ENCODE results near the gene PLCH2. TPM values are rescaled to one million over a fixed set of nuclear protein-coding genes. Genes with fewer than 3 reads are reported as not detected.
A peak's percentile ranks its signal among the peaks of the same experiment; 100 is the strongest.

Gene PLCH2
- total and polyA plus RNA-seq, 4 donors = 2.1 to 7.9 (median 3.4) TPM

DNA sequence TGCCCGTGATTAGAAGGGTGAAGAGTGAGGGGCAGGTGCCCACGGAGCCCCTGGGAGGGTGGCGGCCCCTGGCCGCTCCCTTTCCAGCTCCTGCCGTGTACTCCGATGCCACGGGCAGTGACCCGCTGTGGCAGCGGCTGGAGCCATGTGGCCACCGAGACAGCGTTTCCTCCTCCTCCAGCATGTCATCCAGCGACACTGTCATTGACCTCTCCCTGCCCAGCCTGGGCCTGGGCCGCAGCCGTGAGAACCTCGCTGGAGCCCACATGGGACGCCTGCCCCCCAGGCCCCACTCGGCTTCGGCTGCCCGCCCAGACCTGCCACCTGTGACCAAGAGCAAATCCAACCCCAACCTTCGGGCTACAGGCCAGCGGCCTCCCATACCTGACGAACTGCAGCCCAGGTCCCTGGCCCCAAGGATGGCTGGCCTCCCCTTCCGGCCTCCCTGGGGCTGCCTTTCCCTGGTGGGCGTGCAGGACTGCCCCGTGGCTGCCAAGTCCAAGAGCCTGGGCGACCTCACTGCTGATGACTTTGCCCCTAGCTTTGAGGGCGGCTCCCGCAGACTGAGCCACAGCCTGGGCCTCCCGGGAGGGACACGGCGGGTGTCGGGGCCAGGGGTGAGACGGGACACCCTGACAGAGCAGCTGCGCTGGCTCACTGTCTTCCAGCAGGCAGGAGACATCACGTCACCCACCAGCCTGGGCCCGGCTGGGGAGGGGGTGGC lies 28.3 kb downstream of the PLCH2 start:
- Histone ChIP-seq H3K36me3 (ENCODE audit: control insufficient read depth in 4 of 4, insufficient read depth in 4 of 4, low read length in 4 of 4) (peaks cover 0 to 21% (median 6%) of the 10 kb centered on the region in 4 donors), H3K9me3 (ENCODE audit: control insufficient read depth in 4 of 4, insufficient read depth in 3 of 4, low read length in 3 of 4) (peaks cover 0 to 2% (median 0%) of the 10 kb centered on the region in 4 donors), H3K27me3 (ENCODE audit: control insufficient read depth in 3 of 3, insufficient read depth in 3 of 3, low read length in 2 of 3) (peaks cover 0 to 5% (median 3%) of the 10 kb centered on the region in 3 donors), H3K9ac (ENCODE audit: insufficient read depth in 1 of 2, low read length in 2 of 2) (no peak overlapping the region), H3K27ac (ENCODE audit: low read depth in 1 of 2, low read length in 1 of 2) (no peak overlapping the region), H3K4me1 (ENCODE audit: control insufficient read depth in 5 of 5, insufficient read depth in 5 of 5, low read length in 5 of 5) (peaks cover 0 to 26% (median 0%) of the 10 kb centered on the region in 5 donors), H3K4me3 (no peak overlapping the region)
- no peak for ATAC-seq (ENCODE audit: insufficient read depth, low FRiP score)
- DNase-seq = peak; percentile 71 to 84 (median 79)
- TF ChIP-seq, protein P1, sequence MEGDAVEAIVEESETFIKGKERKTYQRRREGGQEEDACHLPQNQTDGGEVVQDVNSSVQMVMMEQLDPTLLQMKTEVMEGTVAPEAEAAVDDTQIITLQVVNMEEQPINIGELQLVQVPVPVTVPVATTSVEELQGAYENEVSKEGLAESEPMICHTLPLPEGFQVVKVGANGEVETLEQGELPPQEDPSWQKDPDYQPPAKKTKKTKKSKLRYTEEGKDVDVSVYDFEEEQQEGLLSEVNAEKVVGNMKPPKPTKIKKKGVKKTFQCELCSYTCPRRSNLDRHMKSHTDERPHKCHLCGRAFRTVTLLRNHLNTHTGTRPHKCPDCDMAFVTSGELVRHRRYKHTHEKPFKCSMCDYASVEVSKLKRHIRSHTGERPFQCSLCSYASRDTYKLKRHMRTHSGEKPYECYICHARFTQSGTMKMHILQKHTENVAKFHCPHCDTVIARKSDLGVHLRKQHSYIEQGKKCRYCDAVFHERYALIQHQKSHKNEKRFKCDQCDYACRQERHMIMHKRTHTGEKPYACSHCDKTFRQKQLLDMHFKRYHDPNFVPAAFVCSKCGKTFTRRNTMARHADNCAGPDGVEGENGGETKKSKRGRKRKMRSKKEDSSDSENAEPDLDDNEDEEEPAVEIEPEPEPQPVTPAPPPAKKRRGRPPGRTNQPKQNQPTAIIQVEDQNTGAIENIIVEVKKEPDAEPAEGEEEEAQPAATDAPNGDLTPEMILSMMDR (IDR thresholded peaks at IDR 0.05; ENCODE audit: control extremely low read depth, extremely low read depth) = no peak
- WGBS, 2 donors = 50 to 73% methylated on average over 36 of the region's 36 CpGs

DNA sequence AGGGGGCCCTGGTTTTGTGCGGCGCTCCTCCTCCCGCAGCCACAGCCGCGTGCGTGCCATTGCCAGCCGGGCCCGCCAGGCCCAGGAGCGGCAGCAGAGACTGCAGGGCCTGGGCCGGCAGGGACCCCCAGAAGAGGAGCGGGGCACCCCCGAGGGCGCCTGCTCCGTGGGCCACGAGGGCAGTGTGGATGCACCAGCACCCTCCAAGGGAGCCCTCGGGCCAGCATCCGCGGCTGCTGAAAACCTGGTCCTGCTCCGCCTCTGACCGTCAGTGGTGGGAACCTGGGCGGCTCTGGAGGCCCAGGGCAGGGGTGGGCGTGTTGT lies 28.8 kb downstream of the PLCH2 start:
- Histone ChIP-seq H3K27me3 (ENCODE audit: control insufficient read depth in 3 of 3, insufficient read depth in 3 of 3, low read length in 2 of 3) (peaks cover 0 to 5% (median 3%) of the 10 kb centered on the region in 3 donors), H3K9me3 (ENCODE audit: control insufficient read depth in 4 of 4, insufficient read depth in 3 of 4, low read length in 3 of 4) (peaks cover 0 to 2% (median 0%) of the 10 kb centered on the region in 4 donors), H3K4me1 (ENCODE audit: control insufficient read depth in 5 of 5, insufficient read depth in 5 of 5, low read length in 5 of 5) (peaks cover 0 to 26% (median 0%) of the 10 kb centered on the region in 5 donors), H3K36me3 (ENCODE audit: control insufficient read depth in 4 of 4, insufficient read depth in 4 of 4, low read length in 4 of 4) (peaks cover 0 to 27% (median 8%) of the 10 kb centered on the region in 4 donors), H3K4me3 (no peak overlapping the region), H3K27ac (ENCODE audit: low read depth in 1 of 2, low read length in 1 of 2) (no peak overlapping the region), H3K9ac (ENCODE audit: insufficient read depth in 1 of 2, low read length in 2 of 2) (no peak overlapping the region)
- TF ChIP-seq, protein P1 (IDR thresholded peaks at IDR 0.05; ENCODE audit: control extremely low read depth, extremely low read depth) = no peak
- 40 to 64% methylated on average over 22 of the region's 22 CpGs for WGBS, 2 donors
- ATAC-seq (ENCODE audit: insufficient read depth, low FRiP score) (no peak), DNase-seq (no peak)

DNA sequence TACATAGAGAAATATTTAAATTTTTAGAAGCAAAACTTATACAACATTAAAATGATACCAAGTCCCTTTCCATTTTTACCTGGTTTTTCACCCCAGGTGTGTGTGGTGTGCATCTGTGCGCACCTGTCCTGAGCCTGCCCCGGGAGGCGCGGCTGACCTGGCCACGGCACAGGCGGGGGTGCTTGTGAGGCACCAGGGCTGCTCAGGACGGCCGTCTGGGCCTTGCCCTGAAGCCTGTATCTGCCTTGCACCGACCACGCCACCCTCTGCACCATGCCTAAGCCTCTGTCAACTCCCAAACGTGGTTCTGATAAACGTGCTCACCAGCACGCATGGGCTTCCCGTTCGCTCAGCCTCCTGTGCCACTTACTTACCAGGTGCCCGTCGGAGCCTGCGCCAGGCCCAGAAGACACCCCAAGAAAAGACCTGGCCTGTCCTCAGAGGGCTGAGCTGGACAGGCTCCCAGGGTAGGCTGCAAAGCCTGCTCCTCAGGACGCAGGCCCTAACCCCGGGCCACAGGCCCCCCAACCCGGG lies 29.4 kb downstream of the PLCH2 start:
- no peak overlapping the region for H3K9ac ChIP-seq (ENCODE audit: insufficient read depth in 1 of 2, low read length in 2 of 2)
- H3K4me1 ChIP-seq (ENCODE audit: control insufficient read depth in 5 of 5, insufficient read depth in 5 of 5, low read length in 5 of 5) = peaks cover 0 to 26% (median 0%) of the 10 kb centered on the region in 5 donors
- no peak overlapping the region for H3K27ac ChIP-seq (ENCODE audit: low read depth in 1 of 2, low read length in 1 of 2)
- TF ChIP-seq, protein P1 (IDR thresholded peaks at IDR 0.05; ENCODE audit: control extremely low read depth, extremely low read depth) = no peak
- 64 to 83% methylated on average over 21 of the region's 21 CpGs for WGBS, 2 donors
- peaks cover 0 to 2% (median 0%) of the 10 kb centered on the region in 4 donors for H3K9me3 ChIP-seq (ENCODE audit: control insufficient read depth in 4 of 4, insufficient read depth in 3 of 4, low read length in 3 of 4)
- DNase-seq = no peak
- peaks cover 0 to 5% (median 3%) of the 10 kb centered on the region in 3 donors for H3K27me3 ChIP-seq (ENCODE audit: control insufficient read depth in 3 of 3, insufficient read depth in 3 of 3, low read length in 2 of 3)
- H3K4me3 ChIP-seq = no peak overlapping the region
- peaks cover 0 to 33% (median 10%) of the 10 kb centered on the region in 4 donors for H3K36me3 ChIP-seq (ENCODE audit: control insufficient read depth in 4 of 4, insufficient read depth in 4 of 4, low read length in 4 of 4)
- no peak for ATAC-seq (ENCODE audit: insufficient read depth, low FRiP score)
